Stimulated activated CD4-positive, alpha-beta T cell treated with anti-CD3 and anti-CD28 coated beads, Interleukin-2, amount 100 ng/mL, for 4 hours (primary cell): ENCODE results near the gene CPE.

Experiments used
- DNase-seq: peaks from one replicate; pipeline ENCODE4 v3.0.0-alpha.2; 2020; ENCODE audit warnings: low read depth

The CPE gene

DNA sequence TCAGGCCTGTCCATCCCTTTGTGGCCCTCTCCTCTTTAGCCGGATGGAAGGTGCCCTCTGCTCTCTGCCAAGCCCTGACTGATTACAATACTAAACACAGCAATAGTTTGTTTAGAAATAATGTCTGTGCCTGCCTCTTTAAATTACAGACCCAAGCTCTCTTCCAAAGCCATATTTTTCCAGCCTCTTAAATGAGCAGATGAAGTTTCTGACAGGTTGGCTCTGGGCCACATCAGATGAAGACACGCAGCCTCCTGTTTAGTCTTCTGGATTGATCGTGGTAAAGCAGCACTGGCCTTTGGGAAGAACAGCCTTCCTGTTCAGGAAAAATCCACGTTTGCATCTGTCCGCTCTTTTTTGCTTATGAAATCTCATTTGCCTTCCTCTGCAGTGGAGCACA is 133.6 kb downstream of the CPE start:
- DNase-seq, result no peak

- no peak for DNase-seq
Measured at GRCh38 chr4:165514739-165515138, 135.9 kb downstream of the CPE start.

- no peak for DNase-seq
Measured at GRCh38 chr4:165515201-165515600, 136.4 kb downstream of the CPE start.

GRCh38 chr4:165516281-165516833 is 137.5 kb downstream of the CPE start:
- DNase-seq, result no peak

DNA sequence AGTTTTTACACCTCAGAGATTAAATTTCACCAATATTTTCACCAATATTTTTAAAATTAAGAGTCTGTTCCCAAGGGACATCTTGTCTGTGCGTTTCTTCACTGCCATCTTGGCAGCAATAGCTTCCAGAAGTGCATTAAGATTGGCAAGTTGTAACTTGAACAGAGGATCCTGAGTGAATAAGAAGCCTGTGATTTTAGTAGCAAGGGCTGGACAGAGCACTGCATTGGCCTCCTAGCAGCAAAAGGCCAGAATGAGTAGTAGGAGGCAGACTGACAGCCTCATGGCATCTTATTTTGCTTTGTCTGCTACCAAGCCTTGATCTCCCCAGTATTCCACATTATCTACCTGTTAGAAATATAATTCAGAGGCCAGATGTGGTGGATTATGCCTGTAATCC is 138.4 kb downstream of the CPE start:
- DNase-seq, result no peak

- no peak for DNase-seq
Measured at GRCh38 chr4:165518024-165518616, 139.3 kb downstream of the CPE start.

- DNase-seq, result no peak
Measured at GRCh38 chr4:165518686-165519085, 139.9 kb downstream of the CPE start.

- no peak for DNase-seq
Measured at GRCh38 chr4:165519591-165519990, 140.8 kb downstream of the CPE start.

- DNase-seq, result no peak
Measured at GRCh38 chr4:165520086-165520485, 141.3 kb downstream of the CPE start.

DNA sequence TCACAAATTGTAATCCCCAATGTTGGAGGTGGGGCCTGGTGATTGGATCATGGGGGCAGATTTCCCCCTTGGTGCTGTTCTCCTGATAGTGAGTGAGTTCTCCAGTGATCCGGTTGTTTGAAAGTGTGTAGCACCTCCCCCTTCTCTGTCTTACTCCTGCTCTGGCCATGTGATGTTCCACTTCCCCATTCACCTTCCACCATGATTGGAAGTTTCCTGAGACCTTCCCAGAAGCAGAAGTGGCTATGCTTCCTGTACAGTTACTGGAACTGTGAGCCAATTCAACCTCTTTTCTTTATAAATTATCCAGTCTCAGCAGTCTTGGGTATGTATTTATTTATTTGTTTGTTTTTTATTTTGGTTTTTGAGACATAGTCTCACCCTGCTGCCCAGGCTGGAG is 143.2 kb downstream of the CPE start:
- DNase-seq, result no peak

DNA sequence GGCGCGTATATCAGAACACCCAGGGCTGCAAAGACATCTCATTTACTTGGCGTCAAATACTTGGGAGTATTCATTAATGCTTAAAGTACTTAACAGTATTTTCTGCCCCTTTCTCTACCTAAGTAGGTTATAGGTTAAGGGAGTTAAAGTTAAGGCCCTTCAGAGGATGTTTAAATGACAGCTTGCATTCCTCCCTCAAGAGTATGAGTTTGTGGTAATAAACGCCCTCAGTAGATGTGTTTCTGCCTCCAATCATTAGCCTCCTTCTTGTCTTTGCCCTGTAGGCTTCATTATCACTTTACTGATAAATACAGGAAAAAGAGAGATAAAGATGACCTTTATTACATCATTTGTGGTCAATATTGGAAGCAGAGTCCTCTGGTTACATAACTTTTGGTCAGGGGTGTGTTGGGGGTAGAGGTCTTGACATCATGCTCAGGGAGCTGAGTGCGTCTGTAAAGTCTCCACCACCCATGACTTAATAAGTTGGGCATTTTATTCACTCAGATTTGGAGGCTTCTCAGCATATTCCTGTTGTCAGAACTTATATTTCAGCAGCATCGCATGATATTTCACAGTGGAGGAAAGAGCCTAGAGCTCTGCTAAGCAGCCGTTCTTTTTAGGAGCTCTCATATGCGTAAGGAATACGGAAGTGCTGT is 145.9 kb downstream of the CPE start:
- no peak for DNase-seq

- no peak for DNase-seq
Measured at GRCh38 chr4:165532976-165533375, 154.2 kb downstream of the CPE start.

DNA sequence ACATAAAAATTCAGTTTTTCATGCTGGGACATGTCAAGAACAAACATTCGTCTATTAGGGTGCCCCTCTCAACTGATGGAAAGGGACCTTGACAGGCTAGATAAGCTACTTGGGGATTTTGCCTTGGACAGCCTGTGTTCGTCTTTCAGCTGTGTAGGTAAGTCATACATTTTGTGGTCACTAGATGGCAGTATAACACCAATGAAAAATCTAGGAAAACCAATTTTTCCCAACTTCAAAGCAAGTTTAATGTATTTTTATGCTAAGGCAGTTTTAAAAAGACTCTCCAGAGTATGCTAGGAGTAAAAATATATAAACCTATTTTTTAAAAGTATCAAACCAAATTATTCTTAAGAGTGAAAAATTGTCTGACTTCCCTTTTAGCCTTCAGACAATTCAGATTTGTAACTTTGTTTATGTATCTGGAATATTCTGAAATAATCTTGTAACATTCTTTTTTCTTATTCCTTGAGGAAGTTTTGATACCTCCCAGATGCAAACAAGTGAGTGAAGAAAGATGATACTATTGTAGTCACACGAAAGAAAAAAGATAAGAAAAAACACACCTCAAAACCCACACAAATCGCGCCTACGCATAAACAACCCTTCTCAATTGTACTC is 158.3 kb downstream of the CPE start:
- DNase-seq, result no peak

DNA sequence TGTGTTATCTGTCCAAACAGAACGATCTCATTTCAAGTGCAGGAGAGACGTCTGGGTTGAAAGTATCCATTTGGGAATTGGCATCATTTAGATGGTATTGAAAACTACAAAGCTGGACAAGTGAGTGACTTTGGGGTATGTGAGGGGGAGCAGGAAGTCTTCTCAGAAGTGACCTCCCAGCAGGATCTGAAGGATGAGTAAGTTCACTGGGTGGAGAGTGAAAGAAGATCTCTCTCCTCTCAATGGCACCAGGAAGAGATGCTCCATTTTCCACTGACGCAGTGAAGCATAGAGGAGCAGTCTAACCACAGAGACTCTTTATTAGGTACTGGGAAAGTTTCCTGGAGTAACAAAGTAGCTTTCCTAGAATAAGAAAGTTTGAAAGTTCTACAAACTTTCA is 161.0 kb downstream of the CPE start:
- DNase-seq, result no peak

- no peak for DNase-seq
Measured at GRCh38 chr4:165540206-165540830, 161.5 kb downstream of the CPE start.

- DNase-seq, result no peak
Measured at GRCh38 chr4:165541851-165542459, 163.1 kb downstream of the CPE start.

DNA sequence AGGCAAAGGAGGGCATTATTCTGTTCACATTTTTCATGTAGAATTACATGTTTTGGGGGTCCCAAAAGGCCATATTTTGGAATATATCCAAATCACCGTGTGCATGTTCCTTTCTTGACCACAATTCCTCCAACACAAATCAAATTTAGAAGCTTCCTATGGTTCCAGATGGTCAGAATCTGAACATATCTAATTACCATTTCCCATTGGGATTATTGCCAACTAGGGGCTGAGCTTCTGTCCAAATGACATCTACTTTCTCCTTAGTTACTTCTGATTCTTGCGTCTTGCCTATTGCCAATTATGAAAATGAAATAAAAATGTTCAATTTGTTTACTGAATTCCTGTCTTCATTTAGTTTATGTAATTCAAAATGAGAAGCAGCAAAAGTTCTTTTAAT is 163.7 kb downstream of the CPE start:
- no peak for DNase-seq
